HG03469 (cell line): ENCODE measurements around the gene NRG2.

Experiments
- ATAC-seq: cut with Tn5 transposase; IDR thresholded peaks from one replicate; pipeline ENCODE4 v1.9.1; 2021; ENCODE audit warnings: mild to moderate bottlenecking, moderate library complexity, moderate number of reproducible peaks; ENCODE audit not compliant: unreplicated experiment

The NRG2 gene

GRCh38 chr5:139975306-139975705 is 67.8 kb downstream of the NRG2 start:
- no peak for ATAC-seq

DNA sequence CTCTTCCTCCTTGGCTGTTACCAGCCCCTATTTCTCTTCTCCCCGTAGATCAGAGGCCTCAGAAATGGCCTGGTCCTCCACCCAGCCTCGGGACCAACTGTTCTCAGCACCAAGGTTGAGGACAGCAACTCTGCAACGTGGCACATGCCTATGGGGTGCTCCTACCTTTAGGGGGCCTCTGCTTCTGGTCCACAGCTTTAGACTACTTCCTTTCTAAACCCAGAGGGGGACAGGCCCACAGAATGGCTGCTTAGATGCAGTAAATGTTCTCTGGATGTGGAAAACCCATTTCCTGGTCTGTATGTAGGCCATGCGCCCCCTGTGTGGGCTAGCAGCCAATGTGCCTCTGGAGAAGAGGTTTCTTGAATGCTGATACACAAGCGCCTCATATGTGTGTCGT is 68.4 kb downstream of the NRG2 start:
- no peak for ATAC-seq

GRCh38 chr5:139971202-139971725 is 71.8 kb downstream of the NRG2 start:
- ATAC-seq: no peak

DNA sequence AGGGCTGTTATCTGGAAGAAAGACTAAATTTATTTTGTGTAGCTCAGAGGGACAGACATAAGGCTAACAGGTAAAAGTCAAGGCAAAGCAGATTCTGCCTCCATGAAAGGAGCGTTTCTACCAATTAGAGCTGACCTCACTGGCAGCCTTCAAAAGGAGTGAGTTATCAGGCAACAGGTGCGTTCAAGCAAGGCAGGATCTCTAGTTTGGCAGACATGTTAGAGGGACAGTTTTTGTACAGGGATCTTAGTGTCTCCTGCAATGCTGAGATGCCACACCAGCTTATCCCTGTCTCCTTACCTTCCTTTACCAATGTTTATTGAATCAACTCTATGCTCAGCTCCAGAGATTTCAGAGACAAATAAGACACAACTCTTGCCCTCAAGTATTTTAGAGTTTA is 73.8 kb downstream of the NRG2 start:
- no peak for ATAC-seq

DNA sequence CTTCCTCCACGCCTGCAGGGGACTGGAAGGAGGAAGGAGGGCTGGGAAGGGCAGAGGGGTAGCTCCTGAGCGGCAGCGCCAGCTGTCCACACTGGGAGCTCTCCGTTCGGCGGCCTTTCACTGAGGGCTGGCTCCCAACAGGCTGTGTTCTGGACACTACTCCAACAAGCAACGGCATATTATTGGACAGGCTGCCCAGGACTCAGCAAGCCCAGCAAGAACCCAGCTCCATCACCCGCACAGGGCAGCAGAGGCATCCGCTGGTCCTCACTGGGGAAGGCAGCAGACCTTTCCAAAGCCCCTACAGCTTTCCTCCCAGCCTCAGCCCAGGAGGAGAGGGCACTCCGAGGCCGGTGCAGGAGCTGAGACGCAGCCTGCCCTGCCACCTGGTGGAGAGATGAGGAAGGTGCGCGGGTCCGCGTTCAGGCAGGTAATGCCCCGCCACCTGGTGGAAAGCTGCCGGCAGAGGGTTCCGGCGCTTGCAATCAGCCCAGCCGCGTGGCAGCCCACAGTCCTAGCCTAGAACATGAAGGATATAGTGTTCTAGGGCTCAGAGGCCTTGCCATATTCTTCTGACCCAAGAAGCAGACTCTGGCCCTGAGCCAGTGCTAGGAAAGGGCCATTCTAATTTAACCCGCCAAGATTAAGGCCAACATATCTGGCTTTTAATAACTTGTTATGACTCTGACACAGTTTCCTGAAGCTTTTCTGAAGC is 74.4 kb downstream of the NRG2 start:
- peak; percentile 85 for ATAC-seq

- no peak for ATAC-seq
Measured at GRCh38 chr5:139967353-139967752, 75.7 kb downstream of the NRG2 start.

GRCh38 chr5:139966856-139967255 is 76.2 kb downstream of the NRG2 start:
- no peak for ATAC-seq

DNA sequence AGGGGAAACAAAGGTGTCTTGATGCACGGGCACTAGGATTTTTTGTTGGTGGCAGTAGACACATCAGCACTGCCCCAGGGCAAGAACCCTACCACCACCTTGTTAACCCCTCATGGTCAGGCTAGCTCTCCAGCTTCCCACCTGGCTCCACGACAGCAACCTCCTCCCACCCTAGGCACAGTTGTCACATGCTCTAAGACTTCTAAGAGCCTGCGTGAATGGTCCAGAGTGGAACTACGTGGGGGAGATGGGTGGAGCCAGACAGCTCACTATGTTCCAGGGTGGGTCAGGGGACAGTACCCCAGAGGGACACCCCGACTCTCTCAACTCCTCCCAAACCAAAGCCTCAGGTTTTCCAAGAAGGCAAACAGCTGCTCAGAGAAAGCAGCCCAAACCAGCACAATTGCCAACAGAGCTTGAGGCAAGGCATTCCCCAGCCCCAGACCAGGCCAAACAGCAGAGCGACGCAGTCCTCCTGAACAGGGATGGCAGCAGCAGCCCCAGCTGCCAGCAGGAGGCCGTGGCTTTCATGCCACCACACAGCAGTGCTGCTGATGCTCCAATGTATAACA is 78.0 kb downstream of the NRG2 start:
- no peak for ATAC-seq

GRCh38 chr5:139964266-139964993 is 78.7 kb downstream of the NRG2 start:
- no peak for ATAC-seq

DNA sequence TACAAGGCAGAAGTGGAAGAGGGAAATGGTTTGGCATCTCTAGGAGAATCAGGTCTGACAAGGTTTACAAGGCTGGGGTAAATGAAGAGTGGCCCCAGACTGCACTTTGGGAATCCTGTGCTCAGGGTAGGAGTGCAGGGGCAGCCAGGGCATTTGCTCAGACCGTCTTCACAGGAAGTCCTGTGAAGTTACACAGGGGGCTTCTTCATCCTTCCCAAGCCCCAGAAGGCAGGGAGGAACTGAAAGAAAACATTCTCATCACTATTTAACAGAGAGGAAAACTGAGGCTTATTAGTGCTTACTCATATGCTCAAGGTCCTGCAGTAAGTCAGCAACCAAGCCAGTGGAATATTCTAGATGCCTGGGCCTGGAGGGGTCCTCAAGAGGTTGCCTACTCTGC is 80.7 kb downstream of the NRG2 start:
- no peak for ATAC-seq

DNA sequence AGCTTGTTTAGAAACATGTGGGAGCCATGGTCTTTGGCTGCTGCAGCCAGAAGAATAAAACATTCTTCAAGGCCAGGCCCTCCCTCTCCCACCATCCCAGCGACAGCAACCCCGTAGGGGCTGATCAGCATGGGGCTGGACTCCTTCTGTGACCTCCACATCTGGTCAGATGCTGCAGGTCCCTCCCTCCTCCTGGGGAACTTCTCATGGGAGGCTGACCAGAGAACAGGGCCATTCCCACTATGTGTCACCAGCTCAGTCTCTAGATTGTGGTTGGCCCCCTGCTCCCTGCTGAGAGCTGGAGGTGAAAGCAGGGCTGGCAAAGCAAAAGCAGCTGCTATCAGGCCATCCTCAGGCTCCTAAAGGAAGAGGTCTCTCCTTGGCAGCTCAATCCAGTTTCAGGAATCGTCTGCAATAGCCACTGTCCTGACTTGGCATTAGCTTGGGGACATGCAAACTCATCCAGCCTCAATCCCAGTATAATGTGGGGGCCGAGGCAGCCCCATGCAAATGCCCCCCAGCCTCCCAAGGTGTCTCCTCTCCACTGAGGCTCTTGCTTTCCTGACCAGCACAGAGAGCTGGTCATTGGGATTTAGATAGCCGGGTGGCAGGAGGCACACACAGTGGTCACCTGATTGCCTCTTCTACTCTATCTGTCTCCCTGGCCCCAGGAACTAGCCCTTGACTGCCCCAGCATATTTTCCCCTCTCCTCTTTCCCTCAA is 81.5 kb downstream of the NRG2 start:
- ATAC-seq: no peak

DNA sequence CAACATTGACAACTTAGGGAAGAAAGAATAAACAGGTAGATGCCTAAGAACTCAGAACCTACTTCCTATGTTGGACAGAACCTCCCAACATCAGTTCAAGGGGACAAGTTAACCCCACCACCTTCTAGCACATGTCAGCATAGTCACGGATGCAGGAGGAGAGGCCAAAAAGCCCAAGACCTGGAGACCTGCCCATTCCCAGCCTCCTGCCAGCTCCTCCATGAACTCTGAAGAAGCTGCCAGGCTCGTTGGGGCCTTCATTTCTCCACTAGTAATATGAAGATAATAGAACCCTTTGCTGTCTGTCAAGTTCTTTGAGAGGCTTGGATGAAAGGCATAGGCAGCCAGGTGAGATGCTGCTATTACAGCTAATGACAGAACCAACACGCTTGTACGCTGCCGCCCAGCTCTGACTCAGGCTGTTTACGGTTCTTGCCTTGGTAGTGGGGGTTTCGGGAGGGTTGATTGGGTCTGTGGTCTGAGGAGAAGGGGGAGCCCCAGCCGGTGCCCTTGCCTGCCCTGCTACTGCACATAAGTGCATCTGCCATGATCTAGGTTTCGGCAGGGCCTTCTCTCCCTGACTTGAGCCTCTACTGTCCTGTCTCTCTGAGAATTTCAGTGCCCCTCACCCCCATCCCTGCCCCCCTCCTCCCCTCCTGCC is 82.2 kb downstream of the NRG2 start:
- peak; percentile 79 for ATAC-seq

- ATAC-seq: no peak
Measured at GRCh38 chr5:139958432-139959148, 84.5 kb downstream of the NRG2 start.

GRCh38 chr5:139956342-139956741 is 86.8 kb downstream of the NRG2 start:
- ATAC-seq: no peak

DNA sequence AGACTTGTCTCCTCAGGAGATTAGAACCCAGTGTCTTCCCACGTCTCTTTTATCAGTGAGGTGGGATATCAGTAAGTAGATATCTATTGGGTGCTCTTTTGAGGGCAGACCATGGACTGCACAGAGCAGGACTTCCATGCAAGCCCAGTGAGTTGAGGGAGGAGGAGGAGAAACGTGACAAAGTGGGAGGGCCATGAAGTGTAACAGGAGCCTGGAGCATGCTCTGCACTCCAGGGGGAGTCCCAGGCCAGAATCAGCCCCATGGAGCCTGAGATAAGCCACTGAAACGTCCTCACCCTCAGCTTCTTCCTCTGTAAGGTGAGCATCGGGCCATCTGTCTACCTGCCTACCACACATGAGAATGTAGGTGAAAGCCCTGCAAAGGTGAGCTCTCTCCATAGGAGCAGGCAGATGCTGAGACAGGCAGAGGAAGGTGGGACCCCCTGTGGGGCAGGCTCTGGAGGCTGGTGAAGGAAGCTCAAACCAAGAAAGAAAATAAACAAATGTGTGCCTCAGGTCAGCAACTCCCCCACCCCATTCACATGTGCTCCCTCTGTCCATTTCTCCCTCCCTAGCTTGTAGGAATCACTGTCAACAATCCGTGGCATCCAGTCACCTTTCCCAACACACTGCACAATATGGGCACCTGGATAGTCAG is 87.4 kb downstream of the NRG2 start:
- no peak for ATAC-seq

GRCh38 chr5:139955053-139955605 is 88.0 kb downstream of the NRG2 start:
- peak; percentile 59 for ATAC-seq

DNA sequence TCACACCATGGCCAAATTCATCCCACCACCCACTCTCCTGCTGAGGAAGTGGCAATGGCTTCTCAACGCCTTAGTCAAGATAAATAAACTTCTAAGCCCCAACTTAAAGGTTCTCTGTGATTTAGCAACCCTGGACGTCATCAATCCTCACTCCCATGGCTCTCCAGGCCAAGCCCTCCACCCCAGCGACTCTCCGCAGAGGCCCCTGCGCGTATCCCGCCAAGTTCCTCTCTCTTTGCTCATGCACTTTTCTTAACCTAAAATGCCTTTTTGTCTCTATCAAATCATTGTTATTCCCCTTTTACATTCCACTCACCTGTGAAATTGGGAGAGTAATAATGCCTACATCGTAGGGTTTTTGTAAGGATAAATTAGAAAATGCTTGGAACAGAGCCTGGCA is 88.6 kb downstream of the NRG2 start:
- ATAC-seq: no peak

- ATAC-seq: no peak
Measured at GRCh38 chr5:139954022-139954421, 89.1 kb downstream of the NRG2 start.

DNA sequence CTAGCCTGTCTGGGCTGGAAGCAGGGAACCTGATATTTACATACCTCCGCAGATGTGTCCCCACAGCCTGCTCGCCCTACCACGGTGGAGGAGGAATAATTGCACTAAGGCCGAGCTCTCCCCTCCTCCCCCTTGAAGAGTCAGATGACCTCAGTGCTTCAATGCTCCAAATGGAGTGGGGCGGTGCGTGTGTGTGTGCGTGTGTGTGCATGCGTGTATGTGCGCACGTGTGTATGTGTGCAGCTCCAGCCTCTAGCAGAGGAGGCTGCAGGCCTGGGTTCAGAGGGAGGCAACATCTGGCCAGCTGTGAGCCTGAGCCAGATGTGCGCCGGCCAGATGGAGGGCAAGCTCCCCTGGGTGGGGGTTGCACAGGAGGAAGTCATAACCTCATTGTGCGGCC is 90.5 kb downstream of the NRG2 start:
- ATAC-seq: no peak
